ENCODE results near the gene FGB.

Gene FGB

GRCh38 chr4:154620111-154620510, 57.3 kb downstream of the FGB start:
- no peak for DNase-seq (ENCODE audit: low read depth, low spot score)
